NCI-H2196 (cell line): Measurements from ENCODE around the gene DCAF8.
A peak's percentile ranks its signal among the peaks of the same experiment; 100 is the strongest.

Experiments
- DNase-seq: peaks from one replicate; lab custom pipeline; 2025; ENCODE audit not compliant: unreplicated experiment; lab: John Stamatoyannopoulos, UW

Gene DCAF8

GRCh38 chr1:160264795-160265307, 2.5 kb upstream of the DCAF8 start:
- DNase-seq, result no peak

- peak; percentile 43 for DNase-seq
Measured at GRCh38 chr1:160261556-160261892, 825 bp downstream of the DCAF8 start.

DNA sequence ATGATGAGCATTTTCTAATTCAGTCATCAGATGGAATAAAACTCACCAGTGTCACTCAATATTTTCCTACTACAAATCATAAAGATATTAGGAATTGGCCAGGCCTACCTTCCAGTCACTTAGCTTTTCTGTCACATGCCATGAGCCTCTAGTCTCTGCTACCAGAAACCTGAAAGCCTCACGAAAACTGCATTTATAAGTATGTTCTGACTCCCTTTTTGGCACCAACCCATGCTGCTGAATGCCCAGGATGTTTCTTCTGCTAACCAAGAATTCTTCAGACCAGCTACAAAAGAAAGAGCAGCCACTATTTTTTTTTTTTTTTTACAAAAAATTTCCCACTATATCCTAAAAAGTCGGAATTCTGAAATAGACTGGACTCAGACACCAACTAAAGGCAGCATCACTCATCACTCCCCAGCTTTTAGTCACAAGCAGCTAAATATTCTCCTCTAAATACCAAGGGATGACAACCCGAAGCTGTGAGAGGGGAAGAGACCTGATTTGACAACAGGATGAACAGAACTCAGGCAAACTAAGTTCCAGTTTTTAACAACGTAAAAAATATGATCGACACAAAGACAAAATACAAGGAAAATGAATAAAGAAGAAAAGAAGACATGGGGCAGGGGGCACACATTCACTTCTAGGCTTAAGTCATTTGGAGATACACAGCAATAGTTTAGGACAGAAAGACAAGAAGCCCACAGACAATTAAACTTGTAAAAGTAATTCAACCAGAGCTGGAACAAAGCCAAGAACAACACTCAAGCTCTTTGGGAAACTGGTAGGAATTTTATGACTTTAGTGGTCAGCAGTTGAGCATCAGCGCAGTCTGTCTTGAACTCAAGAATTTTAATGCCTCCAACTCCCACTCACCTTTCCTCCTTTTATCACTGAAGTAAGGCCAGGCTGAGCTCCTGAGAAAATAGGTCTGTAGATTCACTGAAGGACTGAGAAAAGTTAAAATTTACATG, 1.7 kb downstream of the DCAF8 start:
- DNase-seq, result peak; percentile 35

DNA sequence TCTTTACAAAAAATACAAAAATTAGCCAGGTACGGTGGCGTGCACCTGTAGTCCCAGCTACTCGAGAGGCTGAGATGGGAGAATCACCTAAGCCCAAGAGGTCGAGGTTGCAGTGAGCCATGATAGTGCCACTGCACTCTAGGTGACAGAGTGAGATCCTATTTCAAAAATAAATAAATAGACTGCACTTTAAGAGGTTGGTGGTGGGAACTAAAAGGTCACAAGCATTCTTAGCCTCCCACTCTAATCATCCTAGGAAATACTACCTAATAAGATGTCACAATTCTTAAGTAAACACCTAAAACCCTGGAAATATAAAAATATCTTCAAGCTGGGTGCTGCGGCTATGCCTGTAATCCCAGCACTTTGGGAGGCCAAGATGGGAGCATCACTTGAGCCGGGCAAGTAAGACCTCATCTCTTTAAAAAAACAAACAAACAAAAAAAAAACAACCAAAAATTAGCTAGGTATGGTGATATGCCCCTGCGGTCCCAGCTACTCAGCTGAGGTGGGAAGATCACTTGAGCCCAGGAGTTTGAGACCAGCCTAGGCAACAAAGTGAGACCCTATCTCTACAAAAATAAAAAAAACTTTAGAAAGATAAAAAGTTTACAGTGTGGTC, 4.1 kb downstream of the DCAF8 start:
- no peak for DNase-seq

- DNase-seq, result no peak
Measured at GRCh38 chr1:160257411-160258015, 4.8 kb downstream of the DCAF8 start.

GRCh38 chr1:160256396-160257046, 5.8 kb downstream of the DCAF8 start:
- peak; percentile 53 for DNase-seq

DNA sequence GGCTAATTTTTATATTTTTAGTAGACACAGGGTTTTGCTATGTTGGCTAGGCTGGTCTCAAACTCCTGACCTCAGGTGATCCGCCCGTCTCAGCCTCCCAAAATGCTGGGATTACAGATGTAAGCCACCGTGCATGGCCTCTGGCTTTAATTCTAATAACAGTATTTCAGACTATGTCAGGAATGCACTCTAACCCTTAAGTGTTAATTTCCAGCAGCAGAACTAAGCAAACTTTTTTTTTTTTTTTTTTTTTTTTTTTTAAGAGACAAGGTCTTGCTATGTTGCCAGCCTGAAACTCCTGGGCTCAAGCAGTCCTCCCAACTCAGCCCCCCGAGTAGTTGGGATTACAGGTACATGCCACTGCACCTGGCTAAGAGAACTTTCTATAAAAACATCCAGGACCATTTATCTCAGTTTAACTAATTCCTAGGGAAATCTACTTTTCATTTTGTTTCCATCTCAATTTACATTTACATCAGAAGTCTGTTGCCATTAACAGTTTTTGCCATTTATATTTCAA, 6.5 kb downstream of the DCAF8 start:
- no peak for DNase-seq

DNA sequence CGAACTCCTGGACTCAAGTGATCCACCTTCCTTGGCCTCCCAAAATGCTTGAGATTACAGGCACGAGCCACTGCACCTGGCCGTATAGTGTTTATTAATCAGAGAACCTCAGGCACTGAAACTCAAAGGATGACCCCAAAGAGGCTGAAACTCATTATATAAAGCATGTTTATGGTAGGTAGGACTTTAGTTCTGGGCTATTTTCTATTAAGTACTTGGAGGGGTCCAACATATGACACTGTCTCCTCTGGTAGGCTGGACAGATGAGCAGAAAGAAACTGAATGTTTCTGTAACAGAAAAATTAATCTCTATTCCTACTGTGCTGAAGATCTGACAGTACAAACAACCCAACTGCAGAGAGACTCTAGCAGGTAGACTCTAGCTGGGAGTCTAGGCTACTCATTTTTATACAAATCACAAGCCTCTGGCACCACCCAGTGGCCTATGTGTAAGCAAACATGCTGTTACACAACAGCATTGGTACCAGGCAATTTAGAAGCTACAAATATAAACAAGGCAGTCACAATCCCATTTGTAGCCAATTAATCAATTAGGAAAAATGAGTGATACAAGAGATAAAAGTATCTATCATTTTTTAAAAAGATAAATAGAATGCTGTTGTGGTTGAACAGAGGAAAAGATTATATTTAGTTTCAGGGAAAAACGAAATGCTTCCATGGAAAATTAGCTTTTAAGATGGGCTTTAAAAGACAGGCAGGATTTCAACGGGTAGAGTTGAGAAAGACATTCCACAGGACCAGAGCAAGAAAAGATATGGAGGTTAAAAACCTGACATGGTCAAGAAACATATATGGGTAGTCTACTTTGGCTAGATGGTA, 10.4 kb downstream of the DCAF8 start:
- DNase-seq, result peak; percentile 80

DNA sequence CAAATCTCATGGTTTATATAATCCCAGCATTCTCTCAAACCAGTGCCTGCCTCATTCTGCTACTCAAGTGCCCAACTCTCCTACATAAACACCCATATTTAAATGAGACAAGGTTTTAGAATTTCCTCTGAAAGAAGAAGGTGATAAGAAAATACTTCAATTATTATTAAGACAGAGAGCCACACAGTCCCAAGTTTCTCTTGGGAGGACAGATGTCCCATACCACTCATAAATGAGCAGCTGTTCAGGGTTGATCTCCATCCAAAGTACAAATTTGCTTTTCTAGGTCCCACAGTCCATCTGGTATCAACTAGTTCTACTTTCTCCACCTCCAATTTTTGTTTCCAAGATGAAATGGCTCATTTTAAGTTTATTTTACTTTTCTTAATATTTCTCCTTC, 11.3 kb downstream of the DCAF8 start:
- DNase-seq, result no peak

GRCh38 chr1:160247053-160247452, 15.3 kb downstream of the DCAF8 start:
- no peak for DNase-seq

- no peak for DNase-seq
Measured at GRCh38 chr1:160245434-160245833, 16.9 kb downstream of the DCAF8 start.

DNA sequence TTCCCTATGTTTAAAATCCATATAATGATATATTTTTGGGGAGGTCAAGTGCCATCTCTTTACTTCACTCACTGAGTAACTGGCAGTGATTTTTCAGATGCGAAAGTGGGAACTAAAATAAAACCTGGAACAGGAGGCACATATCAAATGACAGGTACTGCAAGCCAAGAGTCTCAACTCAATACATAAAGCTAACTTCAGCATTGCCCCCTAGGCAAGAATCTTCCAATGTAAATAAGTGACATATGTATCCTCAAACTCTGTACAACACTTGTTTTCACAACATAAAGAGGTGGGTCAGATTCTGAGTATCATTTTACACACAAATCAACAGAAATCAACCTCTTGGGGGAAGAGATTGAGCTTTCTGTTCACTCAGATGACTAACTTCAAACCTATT, 18.1 kb downstream of the DCAF8 start:
- DNase-seq, result no peak

- no peak for DNase-seq
Measured at GRCh38 chr1:160243767-160244166, 18.6 kb downstream of the DCAF8 start.

DNA sequence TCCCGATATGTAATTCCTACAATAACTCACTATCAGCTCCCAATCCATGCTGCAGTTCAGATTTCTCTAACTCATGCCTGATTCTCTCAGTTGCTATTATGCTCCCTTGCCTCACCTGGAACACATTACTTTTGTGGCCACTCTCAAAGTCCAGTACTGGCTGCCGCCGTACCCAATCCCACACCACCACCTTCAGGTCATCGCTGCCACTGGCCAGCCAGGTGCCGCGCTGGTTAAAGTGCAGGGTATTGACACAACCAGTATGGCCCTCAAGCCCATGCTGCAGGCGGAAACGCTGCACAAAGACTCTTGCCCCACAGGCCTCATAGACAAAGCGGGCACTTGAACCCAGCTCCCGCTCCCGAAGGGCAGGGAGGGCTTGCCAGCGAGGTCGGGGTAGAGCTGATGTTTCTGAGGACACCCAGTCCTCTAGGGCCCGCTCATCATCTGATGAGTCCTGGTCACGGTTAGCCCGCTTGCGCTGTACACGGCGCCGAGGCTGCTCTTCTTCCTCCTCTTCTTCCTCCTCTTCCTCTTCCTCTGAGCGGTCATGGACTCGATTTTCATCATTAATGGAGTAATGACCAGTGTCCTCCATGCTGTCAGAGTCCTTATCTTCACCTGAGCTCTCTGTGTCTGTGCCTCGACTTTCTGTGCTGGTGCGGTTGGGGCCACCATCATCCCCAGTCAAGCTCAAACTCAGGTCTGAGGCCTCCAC, 22.6 kb downstream of the DCAF8 start:
- DNase-seq, result no peak

GRCh38 chr1:160238408-160238807, 23.9 kb downstream of the DCAF8 start:
- no peak for DNase-seq

DNA sequence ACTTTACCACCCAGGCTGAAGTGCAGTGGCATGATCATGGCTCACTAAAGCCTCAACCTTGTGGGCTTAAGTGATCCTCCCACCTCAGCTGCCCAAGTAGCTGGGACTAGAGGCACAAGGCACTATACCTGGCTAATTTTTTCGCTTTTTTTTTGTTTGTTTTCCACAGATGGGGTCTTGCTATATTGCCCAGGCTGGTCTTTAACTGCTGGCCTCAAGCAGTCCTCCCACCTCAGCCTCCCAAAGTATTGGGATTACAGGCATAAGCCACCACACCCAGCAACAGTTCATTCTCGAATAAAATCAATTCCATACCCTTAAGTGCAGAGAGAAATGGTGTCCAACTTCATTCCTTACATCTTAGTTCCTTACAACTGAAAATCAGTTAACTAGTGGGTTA, 24.8 kb downstream of the DCAF8 start:
- DNase-seq, result no peak

- DNase-seq, result no peak
Measured at GRCh38 chr1:160236806-160237205, 25.5 kb downstream of the DCAF8 start.

DNA sequence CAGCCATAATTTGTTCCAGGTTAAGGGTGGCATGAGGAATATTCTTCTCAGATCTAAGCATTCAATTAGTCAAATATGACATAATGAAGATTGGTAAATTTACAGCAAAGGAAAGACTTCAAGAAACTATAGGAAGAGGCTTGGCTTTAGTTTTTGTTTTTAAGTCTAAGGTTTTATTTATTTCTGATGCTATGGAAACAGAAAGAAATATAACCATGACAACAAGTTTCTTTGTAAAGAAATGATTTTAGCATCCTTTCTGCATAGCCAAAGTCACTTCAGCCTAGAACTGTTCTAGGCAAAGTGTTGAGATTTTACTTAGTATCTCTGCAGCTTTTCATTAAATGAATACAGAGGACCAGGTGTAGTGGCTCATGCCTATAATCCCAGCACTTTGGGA, 29.4 kb downstream of the DCAF8 start:
- no peak for DNase-seq

- no peak for DNase-seq
Measured at GRCh38 chr1:160228431-160228830, 33.9 kb downstream of the DCAF8 start.

DNA sequence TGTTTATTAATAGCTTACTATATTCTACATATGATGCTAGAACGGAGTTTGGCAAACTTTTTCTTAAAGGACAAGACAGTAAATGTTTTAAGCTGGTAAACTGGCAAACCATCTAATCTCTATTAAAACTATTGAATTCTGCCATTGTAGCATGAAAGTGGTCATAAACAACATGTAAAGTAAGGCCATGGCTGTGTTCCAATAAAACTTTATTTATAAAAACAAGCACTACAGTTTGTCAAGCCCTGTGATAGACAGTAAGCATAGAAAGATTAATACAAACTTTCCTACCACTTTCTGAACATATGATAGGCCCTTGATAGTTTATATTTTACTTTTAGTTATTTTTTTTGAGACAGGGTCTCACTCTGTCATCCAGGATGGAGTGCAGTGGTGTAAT, 34.8 kb downstream of the DCAF8 start:
- no peak for DNase-seq
